ENCODE data around the gene APC2.
"Not testable (repeated sequence)": the region's sequence is repeated elsewhere in the genome, so short reads cannot be mapped to it uniquely, and the experiment has no call there.

The APC2 gene

DNA sequence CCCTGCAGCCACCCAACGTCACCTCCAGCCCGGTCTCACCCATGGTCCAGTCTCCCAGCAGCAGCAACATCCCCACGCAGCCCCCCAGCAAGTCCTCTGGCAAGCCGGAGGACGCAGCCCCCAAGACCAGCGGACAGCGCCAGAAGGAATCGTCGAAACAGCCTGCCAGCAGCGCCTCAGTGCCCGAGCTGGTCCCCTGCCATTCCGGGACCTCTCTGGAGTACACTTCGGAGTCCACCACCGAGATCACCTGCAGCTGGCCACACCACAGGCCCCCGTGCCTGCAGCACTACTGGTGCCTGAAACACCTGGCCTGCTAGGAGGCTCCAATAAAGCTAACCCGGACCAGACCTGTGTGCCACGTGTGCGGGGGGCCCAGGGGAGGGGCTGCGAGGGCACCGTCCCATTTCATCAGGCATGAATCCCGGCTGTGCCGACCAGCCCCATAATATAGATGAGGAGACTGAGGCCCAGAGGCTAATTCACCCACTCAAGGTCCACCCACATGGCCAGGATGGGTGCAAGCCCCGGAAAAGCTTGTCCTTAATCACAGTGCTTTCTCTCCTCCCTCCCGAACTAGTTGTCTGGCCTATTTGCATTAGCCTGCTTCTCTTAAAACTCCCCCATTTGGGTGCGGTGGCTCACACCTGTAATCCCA is 47.8 kb downstream of the APC2 start:
- no peak for DNase-seq (ENCODE audit: low read depth)
- H3K4me3 ChIP-seq (ENCODE audit: control insufficient read depth, low read depth, low read length), result no peak overlapping the region
- TF ChIP-seq, protein P1, sequence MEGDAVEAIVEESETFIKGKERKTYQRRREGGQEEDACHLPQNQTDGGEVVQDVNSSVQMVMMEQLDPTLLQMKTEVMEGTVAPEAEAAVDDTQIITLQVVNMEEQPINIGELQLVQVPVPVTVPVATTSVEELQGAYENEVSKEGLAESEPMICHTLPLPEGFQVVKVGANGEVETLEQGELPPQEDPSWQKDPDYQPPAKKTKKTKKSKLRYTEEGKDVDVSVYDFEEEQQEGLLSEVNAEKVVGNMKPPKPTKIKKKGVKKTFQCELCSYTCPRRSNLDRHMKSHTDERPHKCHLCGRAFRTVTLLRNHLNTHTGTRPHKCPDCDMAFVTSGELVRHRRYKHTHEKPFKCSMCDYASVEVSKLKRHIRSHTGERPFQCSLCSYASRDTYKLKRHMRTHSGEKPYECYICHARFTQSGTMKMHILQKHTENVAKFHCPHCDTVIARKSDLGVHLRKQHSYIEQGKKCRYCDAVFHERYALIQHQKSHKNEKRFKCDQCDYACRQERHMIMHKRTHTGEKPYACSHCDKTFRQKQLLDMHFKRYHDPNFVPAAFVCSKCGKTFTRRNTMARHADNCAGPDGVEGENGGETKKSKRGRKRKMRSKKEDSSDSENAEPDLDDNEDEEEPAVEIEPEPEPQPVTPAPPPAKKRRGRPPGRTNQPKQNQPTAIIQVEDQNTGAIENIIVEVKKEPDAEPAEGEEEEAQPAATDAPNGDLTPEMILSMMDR (IDR thresholded peaks at IDR 0.05; ENCODE audit: control insufficient read depth, insufficient read depth, low read depth, low read length, missing control alignments), result no peak

DNA sequence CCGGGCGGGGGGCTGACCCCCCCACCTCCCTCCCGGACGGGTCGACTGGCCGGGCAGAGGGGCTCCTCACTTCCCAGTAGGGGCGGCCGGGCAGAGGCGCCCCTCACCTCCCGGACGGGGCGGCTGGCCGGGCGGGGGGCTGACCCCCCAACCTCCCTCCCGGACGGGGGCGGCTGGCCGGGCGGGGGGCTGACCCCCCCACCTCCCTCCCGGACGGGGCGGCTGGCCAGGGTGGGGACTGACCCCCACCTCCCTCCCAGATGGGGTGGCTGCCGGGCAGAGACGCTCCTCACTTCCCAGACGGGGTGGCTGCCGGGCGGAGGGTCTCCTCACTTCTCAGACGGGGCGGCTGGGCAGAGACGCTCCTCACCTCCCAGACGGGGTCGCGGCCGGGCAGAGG is 49.3 kb downstream of the APC2 start:
- H3K4me3 ChIP-seq (ENCODE audit: control insufficient read depth, low read depth, low read length); DNase-seq (ENCODE audit: low read depth): not testable (repeated sequence)

DNA sequence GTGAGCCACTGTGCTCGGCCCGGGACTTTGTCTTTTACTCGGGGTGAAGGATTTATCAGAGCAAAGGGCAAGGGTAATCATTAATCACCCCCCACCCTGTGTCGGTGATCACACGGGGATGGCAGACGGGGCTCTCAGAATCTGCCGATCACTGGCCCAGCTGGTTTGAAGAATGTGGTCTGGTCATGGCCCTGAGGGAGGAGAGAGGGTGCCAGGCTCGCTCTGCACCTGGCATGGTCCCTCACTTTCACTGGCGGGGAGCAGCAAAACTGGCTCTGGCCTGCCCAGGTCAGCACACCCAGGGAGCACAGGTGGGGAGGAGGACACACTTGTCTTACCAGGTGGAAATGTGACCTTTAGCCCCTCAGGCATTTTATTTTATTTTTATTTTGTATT is 51.3 kb downstream of the APC2 start:
- TF ChIP-seq, protein P1 (IDR thresholded peaks at IDR 0.05; ENCODE audit: control insufficient read depth, insufficient read depth, low read depth, low read length, missing control alignments), result no peak
- no peak for DNase-seq (ENCODE audit: low read depth)
- H3K4me3 ChIP-seq (ENCODE audit: control insufficient read depth, low read depth, low read length), result no peak overlapping the region

DNA sequence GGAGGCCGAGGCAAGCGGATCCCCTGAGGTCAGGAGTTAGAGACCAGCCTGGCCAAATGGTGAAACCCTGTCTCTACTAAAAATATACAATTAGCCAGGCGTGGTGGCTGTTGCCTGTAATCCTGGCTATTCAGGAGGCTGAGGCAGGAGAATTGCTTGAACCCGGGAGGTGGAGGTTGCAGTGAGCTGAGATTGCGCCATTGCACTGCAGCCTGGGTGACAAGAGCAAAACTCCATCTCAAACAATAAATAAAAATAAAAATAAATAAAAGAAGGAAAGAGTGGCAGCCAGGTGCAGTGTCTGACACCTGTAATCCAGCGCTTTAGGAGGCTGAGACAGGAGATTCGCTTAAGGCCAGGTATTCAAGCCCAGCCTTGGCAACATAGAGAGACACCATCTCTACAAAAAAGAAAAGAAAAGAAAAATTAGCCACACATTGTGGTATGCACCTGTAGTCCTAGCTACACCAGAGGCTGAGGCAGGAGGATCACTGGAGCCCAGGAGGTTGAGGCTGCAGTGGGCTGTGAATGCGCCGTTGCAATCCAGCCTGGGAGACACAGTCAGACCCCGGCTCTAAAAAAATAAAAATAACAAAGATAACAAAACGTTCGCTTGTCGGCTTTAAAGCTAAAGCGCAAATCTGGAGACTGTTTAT is 52.6 kb downstream of the APC2 start:
- DNase-seq (ENCODE audit: low read depth), result no peak
- H3K4me3 ChIP-seq (ENCODE audit: control insufficient read depth, low read depth, low read length), result no peak overlapping the region
- TF ChIP-seq, protein P1 (IDR thresholded peaks at IDR 0.05; ENCODE audit: control insufficient read depth, insufficient read depth, low read depth, low read length, missing control alignments), result no peak

DNA sequence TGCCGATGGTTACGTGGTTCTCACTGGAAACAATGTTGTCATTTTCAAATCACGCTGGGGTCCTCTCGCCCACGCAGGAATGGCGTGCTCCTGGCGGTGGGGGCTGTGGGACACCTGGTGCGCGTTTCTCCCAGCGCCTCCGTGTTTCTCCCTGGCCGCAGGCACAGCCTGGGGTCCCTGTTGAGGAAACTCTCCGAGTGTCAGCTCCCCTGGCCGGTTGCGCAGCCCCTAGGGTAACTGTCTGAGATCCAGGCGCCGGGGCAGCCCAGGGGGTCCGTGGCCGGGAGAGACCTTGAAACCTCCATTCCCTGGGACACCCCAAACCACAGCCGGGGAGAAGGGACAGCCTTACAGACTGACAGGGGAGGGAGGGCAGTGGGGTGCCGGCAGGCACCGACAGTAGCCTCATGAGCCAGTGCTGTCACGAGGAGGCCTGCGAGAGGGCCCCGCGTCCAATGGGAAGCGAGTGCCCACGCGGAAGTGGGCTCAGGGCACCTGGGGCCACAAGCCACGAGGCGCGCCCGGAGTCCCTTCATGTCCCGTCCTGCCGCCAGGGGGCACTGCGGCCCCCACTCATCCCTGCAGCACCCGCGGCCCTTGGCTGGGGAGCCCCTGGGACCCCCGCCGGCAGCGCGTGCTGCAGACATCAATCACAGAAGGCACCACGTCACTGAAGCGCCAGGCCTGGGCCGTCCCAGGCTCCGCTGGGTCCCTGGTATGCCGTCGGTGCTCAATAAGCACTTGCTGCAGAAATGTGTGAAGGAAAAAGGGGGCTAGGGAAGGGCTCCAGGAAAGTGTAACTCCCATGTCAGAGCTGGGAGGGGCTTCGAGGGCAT is 53.4 kb downstream of the APC2 start:
- H3K4me3 ChIP-seq (ENCODE audit: control insufficient read depth, low read depth, low read length), result no peak overlapping the region; the same call in 1 of the 2 replicates
- DNase-seq (ENCODE audit: low read depth), result no peak
- TF ChIP-seq, protein P1 (IDR thresholded peaks at IDR 0.05; ENCODE audit: control insufficient read depth, insufficient read depth, low read depth, low read length, missing control alignments), result peak; percentile 65

DNA sequence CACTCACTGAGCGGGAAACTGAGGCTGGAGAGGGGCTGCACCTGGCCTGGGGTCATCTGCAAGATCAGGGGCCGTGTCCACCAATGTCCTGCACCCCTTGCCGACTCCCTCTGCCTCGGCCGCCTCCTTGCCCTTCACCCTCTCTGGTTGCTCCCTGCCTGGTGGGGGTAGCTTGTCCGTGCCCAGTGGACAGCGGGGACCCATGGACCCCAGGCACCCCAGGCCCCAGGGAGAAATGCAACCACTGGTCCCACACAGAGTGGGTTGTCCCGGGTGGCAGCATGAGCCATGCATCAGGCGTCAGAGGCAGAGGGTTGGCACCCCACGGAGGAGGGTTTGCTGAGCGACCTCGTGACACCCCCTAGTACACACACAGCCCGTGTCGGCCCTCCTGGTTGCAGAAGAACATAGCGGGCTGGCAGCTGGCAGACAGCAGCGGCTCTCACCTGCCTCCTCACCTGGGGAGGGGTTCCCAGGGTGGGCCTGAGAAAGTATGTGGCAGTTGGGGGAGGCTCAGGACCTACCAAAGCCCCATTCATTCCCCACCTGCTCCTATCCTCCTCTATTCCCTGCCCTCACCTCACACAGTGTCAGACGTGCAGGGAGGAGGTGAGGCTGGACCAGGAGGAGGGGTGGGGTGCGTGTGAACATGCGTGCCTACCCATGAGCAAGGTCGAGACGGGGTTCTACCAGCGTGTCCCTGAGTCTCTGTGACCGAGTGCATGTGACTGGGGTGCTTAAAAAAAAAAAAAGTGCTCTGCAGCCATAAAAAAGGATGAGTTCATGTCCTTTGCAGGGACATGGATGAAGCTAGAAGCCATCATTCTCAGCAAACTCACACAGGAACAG is 54.2 kb downstream of the APC2 start:
- no peak overlapping the region for H3K4me3 ChIP-seq (ENCODE audit: control insufficient read depth, low read depth, low read length)
- TF ChIP-seq, protein P1 (IDR thresholded peaks at IDR 0.05; ENCODE audit: control insufficient read depth, insufficient read depth, low read depth, low read length, missing control alignments), result no peak
- DNase-seq (ENCODE audit: low read depth), result no peak
